ENCODE data around the gene EME1. TPM values are rescaled to one million over a fixed set of nuclear protein-coding genes. Genes with fewer than 3 reads are reported as not detected.
A peak's percentile ranks its signal among the peaks of the same experiment; 100 is the strongest.

Gene EME1
- polyA plus RNA-seq, 1 experiment = 5.9 TPM

GRCh38 chr17:50364715-50365114 lies 8.3 kb upstream of the EME1 start:
- POLR2A ChIA-PET = no interaction called here
- CTCF ChIA-PET = interaction anchor here (0.6 to 2.5 kb wide), 6 partner anchors 10 to 224 kb away, joined by 3 to 12 read pairs (median 4); partner anchors contain the start of gene LRRC59
- peak; percentile 43 for TF ChIP-seq CTCF (IDR thresholded peaks at IDR 0.05; ENCODE audit: insufficient read depth, low read depth, low read length)
- no peak overlapping the region for H3K4me3 ChIP-seq (ENCODE audit: low read depth, low read length)
- no peaks in the 10 kb centered on the region for H3K27me3 ChIP-seq (ENCODE audit: control insufficient read depth, insufficient read depth, low read length)
- H3K36me3 ChIP-seq (ENCODE audit: control insufficient read depth, insufficient read depth, low read length) = peaks cover 26% of the 10 kb centered on the region
- DNase-seq (ENCODE audit: low read depth) = no peak

GRCh38 chr17:50365165-50365564 lies 7.9 kb upstream of the EME1 start:
- H3K36me3 ChIP-seq (ENCODE audit: control insufficient read depth, insufficient read depth, low read length) = peaks cover 28% of the 10 kb centered on the region
- no peak for TF ChIP-seq CTCF (IDR thresholded peaks at IDR 0.05; ENCODE audit: insufficient read depth, low read depth, low read length)
- CTCF ChIA-PET = interaction anchor here (1.0 to 2.5 kb wide), 7 partner anchors 10 to 224 kb away, joined by 3 to 12 read pairs (median 5); partner anchors contain the start of gene LRRC59

GRCh38 chr17:50365649-50366393 lies 7.2 kb upstream of the EME1 start:
- Histone ChIP-seq H3K4me3 (ENCODE audit: low read depth, low read length) (no peak overlapping the region), H3K27me3 (ENCODE audit: control insufficient read depth, insufficient read depth, low read length) (no peaks in the 10 kb centered on the region), H3K36me3 (ENCODE audit: control insufficient read depth, insufficient read depth, low read length) (peaks cover 29% of the 10 kb centered on the region)
- no peak for DNase-seq (ENCODE audit: low read depth)
- ChIA-PET POLR2A (no interaction called here), CTCF (interaction anchor here (0.6 to 2.5 kb wide), 6 partner anchors 11 to 1306 kb away, joined by 3 to 12 read pairs (median 5); partner anchors contain the start of gene LRRC59)
- no peak for TF ChIP-seq CTCF (IDR thresholded peaks at IDR 0.05; ENCODE audit: insufficient read depth, low read depth, low read length)

More at GRCh38 chr17:50365165-50365564, 7.9 kb upstream of the EME1 start:
- no peaks in the 10 kb centered on the region for H3K27me3 ChIP-seq (ENCODE audit: control insufficient read depth, insufficient read depth, low read length)
- POLR2A ChIA-PET = no interaction called here
- DNase-seq (ENCODE audit: low read depth) = no peak
- no peak overlapping the region for H3K4me3 ChIP-seq (ENCODE audit: low read depth, low read length)

- TF ChIP-seq CTCF (IDR thresholded peaks at IDR 0.05; ENCODE audit: insufficient read depth, low read depth, low read length) = no peak
- CTCF ChIA-PET = no interaction called here
- Histone ChIP-seq H3K27me3 (ENCODE audit: control insufficient read depth, insufficient read depth, low read length) (no peaks in the 10 kb centered on the region), H3K4me3 (ENCODE audit: low read depth, low read length) (no peak overlapping the region), H3K36me3 (ENCODE audit: control insufficient read depth, insufficient read depth, low read length) (peaks cover 27% of the 10 kb centered on the region)
- DNase-seq (ENCODE audit: low read depth) = no peak
- POLR2A ChIA-PET = no interaction called here
Observed at GRCh38 chr17:50367401-50367800, 5.6 kb upstream of the EME1 start.

GRCh38 chr17:50370052-50370451 lies 3.0 kb upstream of the EME1 start:
- peaks cover 26% of the 10 kb centered on the region for H3K36me3 ChIP-seq (ENCODE audit: control insufficient read depth, insufficient read depth, low read length)
- CTCF ChIA-PET = interaction anchor here (0.5 to 2.1 kb wide), 3 partner anchors 8 to 97 kb away, joined by 3 to 13 read pairs (median 3); no protein-coding TSS in a partner anchor
- no peak for DNase-seq (ENCODE audit: low read depth)

More at GRCh38 chr17:50370052-50370451, 3.0 kb upstream of the EME1 start:
- POLR2A ChIA-PET = no interaction called here
- no peak overlapping the region for H3K4me3 ChIP-seq (ENCODE audit: low read depth, low read length)
- no peak for TF ChIP-seq CTCF (IDR thresholded peaks at IDR 0.05; ENCODE audit: insufficient read depth, low read depth, low read length)
- H3K27me3 ChIP-seq (ENCODE audit: control insufficient read depth, insufficient read depth, low read length) = no peaks in the 10 kb centered on the region

Measured in BJ (cell line).